ACHN (cell line): ENCODE results near the gene CDT1.

Experiments used
- DNase-seq: peaks from one replicate; pipeline ENCODE4 v3.0.0-alpha.2; 2015
- in situ Hi-C: cut with HindIII; loops from 2 replicates; pipeline ENCODE4 v1.10.0; 2017; ENCODE audit warnings: low sequenced_read_pairs, low pct_ligation_motif_present, low pct_unique_long_range_greater_than_20kb

The CDT1 gene

GRCh38 chr16:88792668-88793250, 10.8 kb upstream of the CDT1 start:
- no peak for DNase-seq
- in situ Hi-C loops, result no loop called here

DNA sequence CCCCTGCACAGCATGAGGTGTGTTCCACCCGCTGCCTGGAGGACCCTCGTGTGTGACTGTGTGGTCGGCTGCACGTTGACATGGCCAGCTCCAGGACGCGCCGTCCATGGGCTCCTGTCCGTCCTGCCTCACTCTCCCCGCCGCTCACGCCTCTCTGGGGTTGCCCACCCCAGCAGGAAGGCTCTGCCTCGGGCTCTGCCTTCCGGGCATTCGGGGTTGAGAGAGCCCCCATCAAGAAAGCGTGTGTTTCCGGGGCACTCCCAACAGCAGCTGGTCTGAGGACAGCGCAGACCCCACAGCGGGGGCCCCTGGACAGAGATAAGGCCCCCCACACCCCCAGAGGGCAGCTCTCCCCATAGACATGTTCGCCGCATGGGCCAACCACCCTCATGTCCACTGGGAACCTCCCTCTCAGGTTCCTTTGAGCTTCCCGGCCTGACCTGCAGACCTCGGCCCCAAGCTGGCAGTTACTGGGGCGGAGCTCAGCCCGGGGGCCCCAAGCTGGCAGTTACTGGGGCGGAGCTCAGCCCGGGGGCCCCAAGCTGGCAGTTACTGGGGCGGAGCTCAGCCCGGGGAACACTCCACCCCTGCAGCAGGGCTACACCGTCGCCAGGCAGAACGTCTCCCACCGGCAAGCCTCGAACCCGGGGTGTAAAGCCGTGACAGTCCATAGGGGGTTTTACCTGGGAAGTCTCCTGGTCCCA, 10.2 kb upstream of the CDT1 start:
- in situ Hi-C loops, result no loop called here
- no peak for DNase-seq

- in situ Hi-C loops, result no loop called here
- DNase-seq, result no peak
These were observed 7.3 kb upstream of the CDT1 start for GRCh38 chr16:88796278-88796677.

- in situ Hi-C loops, result no loop called here
- no peak for DNase-seq
These were observed 5.5 kb upstream of the CDT1 start for GRCh38 chr16:88798073-88798472.

- DNase-seq, result no peak
- in situ Hi-C loops, result no loop called here
These were observed 4.7 kb upstream of the CDT1 start for GRCh38 chr16:88798772-88799455.

DNA sequence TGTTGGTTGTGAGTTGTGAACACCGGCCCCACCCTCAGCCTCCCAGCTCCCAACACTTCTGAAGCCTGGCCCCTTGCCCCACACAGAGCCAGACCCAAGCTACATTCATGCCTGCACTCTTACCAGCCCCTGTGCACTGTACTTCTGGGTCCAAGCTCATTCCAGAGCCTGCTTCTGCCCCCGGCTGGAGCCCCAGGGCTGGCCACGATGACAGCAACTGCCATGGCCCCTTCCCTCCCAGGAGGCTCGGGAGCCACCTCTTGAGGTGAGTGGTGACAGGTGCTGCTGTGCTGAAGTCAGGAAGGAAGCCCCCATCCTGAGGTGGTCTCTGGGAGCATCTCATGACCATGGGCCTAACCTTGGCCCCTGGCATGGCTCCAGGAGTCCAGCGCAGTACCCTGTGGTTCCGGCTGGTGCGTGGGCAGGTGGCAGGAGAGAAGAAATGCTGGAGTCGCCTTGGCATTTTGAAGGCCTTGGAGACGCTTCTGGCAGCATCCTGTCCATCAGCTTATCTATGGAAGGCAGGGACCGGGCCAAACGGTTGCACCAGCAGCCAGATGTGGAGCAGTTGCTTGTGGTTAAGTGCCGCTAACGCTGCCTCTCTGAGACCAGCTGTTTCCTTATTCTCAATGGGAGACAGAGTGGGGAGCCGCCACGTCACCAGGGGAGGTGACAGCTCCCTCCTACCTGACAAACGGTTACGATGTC, 3.9 kb upstream of the CDT1 start:
- DNase-seq, result no peak
- in situ Hi-C loops, result no loop called here

DNA sequence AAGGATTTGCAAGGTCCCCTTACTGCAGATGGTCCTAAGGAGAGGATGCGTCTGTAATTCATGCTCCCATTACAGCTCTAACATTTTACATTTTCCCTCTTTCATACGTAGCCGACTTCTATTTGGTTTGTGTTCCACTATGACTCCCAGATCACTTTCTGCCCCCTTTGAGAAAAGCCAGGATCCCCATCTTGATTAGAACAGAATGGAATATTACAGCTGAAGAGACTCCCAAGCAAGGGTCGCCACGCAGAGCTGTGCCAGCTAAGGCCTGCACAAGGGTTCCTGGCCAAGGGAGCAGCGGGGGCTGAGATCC, 3.4 kb upstream of the CDT1 start:
- DNase-seq, result no peak
- in situ Hi-C loops, result no loop called here

GRCh38 chr16:88804173-88804551, 573 bp downstream of the CDT1 start:
- no peak for DNase-seq
- in situ Hi-C loops, result no loop called here

DNA sequence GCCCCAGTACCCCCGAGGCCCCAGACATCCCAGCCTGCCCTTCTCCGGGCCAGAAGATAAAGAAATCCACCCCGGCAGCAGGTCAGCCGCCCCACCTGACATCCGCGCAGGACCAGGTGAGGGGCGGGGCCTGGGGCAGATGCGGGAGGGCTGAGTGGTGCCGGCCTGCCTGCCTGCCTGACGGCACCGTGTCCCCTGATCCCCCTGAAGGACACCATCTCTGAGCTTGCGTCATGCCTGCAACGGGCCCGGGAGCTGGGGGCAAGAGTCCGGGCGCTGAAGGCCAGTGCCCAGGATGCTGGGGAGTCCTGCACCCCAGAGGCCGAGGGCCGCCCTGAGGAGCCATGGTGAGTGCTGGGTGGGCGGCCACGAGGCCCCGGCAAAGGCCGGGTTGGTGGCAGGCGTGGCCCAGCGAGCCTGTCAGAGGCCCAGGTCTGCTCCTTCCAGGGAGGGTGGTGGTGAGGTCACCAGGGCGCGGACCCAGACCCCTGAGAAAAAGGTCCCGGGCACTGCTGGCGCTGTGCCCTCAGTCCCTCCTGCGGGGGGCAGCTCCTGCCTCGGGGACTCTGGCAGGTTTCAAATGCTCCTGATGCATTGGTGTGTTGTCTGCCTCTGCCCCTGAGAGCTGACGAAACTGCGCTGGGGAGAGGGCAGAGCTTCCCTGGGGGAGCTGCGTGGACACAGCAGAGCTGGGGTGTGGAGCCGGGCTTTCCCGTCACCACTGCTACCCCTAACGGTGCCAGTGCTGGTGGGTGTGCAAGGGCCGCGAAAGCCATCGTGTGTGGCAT, 1.2 kb downstream of the CDT1 start:
- no peak for DNase-seq
- in situ Hi-C loops, result no loop called here

DNA sequence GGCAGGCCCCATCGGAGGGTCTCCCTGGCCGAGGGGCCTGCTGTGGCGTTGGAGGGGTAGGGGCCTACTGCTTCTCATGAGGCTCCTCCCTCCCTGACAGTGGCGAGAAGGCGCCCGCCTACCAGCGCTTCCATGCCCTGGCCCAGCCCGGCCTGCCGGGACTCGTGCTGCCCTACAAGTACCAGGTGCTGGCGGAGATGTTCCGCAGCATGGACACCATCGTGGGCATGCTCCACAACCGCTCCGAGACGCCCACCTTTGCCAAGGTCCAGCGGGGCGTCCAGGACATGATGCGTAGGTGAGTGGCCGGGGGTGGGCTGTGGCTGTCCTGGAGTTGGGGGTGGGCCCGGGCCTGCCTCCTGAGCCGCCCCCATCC, 1.7 kb downstream of the CDT1 start:
- no peak for DNase-seq
- in situ Hi-C loops, result no loop called here

DNA sequence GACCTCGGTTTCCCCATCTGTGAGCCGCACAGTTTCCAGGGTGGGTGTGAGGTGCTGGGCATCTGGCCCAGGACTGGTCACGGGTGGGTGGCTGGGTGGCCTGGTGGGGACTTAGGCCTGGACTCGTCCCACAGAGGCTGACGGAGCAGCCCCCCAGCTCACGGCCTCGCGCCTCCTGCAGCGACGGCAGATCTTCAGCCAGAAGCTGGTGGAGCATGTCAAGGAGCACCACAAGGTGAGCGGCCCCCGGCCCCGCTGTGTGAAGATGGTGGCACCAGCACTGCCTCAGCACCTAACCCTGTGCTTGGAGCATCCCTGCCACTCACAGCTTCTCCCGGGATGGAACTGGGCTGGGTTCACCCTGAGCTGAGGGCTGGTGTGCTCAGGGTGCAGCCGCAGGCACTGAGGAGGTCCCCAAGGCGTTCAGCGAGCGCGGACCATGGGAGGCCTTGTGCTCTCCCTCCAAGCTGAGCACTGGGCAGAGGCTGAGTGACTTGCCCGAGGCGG, 2.4 kb downstream of the CDT1 start:
- in situ Hi-C loops, result no loop called here

GRCh38 chr16:88806491-88807111, 3.0 kb downstream of the CDT1 start:
- in situ Hi-C loops, result no loop called here

More for the DNA sequence above, 2.4 kb downstream of the CDT1 start:
- no peak for DNase-seq

GRCh38 chr16:88807142-88807625, 3.6 kb downstream of the CDT1 start:
- DNase-seq, result no peak
- in situ Hi-C loops, result no loop called here

More at GRCh38 chr16:88806491-88807111, 3.0 kb downstream of the CDT1 start:
- no peak for DNase-seq

GRCh38 chr16:88807626-88808453, 4.3 kb downstream of the CDT1 start:
- in situ Hi-C loops, result no loop called here
- DNase-seq, result no peak

DNA sequence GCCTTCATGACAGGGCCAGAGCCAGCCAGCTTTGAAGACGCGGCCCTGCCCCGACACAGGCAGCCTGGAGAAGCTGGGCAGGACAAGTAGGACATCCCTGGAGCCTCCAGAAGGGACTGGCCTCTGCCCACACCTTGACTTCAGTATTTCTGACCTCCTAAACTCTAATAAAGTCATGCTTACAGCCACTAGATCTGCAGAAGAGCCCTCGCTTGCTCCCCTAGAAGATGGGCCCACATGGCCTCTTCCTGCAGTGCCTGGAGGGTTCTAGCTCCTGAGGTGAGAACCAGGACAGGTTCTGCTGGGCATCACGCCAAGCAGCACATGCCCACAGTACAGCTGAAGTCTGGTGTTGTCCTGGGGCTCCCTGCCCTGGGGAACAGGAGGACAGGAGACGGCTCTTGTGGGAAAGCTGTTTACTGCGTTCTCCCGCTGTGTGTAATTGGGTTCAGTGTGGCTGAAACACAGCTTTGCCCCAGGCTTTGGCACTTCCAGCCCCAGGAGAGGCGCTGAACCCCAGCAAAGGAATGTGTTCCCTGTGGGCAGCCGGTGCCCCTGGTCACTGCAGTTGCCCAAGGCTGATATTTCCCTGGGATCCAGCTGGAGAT, 5.6 kb downstream of the CDT1 start:
- in situ Hi-C loops, result no loop called here
- no peak for DNase-seq

- no peak for DNase-seq
- in situ Hi-C loops, result no loop called here
These were observed 6.1 kb downstream of the CDT1 start for GRCh38 chr16:88809676-88810165.
